Neural crest cell (in vitro differentiated cells): ENCODE data around the gene B4GALNT3. TPM values are rescaled to one million over a fixed set of nuclear protein-coding genes. Genes with fewer than 3 reads are reported as not detected.
A peak's percentile ranks its signal among the peaks of the same experiment; 100 is the strongest.

ENCODE experiments used
- DNase-seq: peaks from one replicate; pipeline ENCODE4 v3.0.0; 2021; ENCODE audit warnings: low read depth, mixed read lengths, low spot score
- H3K27ac Mint-ChIP-seq: one replicate; pipeline ENCODE4 v1.8.0; 2021; ENCODE audit warnings: mild to moderate bottlenecking, mixed read lengths; ENCODE audit not compliant: unreplicated experiment
- H3K27me3 Mint-ChIP-seq: 2 replicates; pipeline ENCODE4 v1.8.0; 2021; ENCODE audit warnings: low read depth, mild to moderate bottlenecking, mixed read lengths
- H3K36me3 Mint-ChIP-seq: 2 replicates; pipeline ENCODE4 v1.8.0; 2021; ENCODE audit warnings: low read depth, mild to moderate bottlenecking, mixed read lengths
- H3K4me1 Mint-ChIP-seq: 2 replicates; pipeline ENCODE4 v1.8.0; 2021; ENCODE audit warnings: mixed read lengths
- H3K4me3 Mint-ChIP-seq: one replicate; pipeline ENCODE4 v1.8.0; 2021; ENCODE audit warnings: mild to moderate bottlenecking, mixed read lengths
- H3K9me3 Mint-ChIP-seq: 2 replicates; pipeline ENCODE4 v1.8.0; 2021; ENCODE audit warnings: mixed read lengths
- CTCF ChIP-seq: fragments of 200-600 bp; sonication (generic); conservative IDR thresholded peaks from 2 replicates; pipeline ENCODE4 v1.5.0; 2021; ENCODE audit warnings: antibody characterized with exemption, mild to moderate bottlenecking
- total RNA-seq: library from RNA; stranded (reverse); gene quantifications from 2 replicates; pipeline ENCODE4 v1.2.1, GENCODE V29; 2021

The B4GALNT3 gene
- total RNA-seq, 1 donor from 2014 or later, result 2.6 TPM

- no peaks in the 10 kb centered on the region for H3K9me3 Mint-ChIP-seq
- H3K4me1 Mint-ChIP-seq, result peaks cover 31% of the 10 kb centered on the region
- no peak overlapping the region for H3K4me3 Mint-ChIP-seq
- TF ChIP-seq CTCF, result no peak
- H3K27me3 Mint-ChIP-seq, result no peaks in the 10 kb centered on the region
- no peaks in the 10 kb centered on the region for H3K36me3 Mint-ChIP-seq
- DNase-seq, result no peak
- no peak overlapping the region for H3K27ac Mint-ChIP-seq
Observed at GRCh38 chr12:538731-539539, 79.2 kb downstream of the B4GALNT3 start.

- Mint-ChIP-seq H3K4me1 (peaks cover 35% of the 10 kb centered on the region), H3K9me3 (no peaks in the 10 kb centered on the region), H3K27ac (peak overlapping the region; percentile 19), H3K4me3 (no peak overlapping the region), H3K36me3 (no peaks in the 10 kb centered on the region), H3K27me3 (peaks cover 4% of the 10 kb centered on the region)
- no peak for DNase-seq
- no peak for TF ChIP-seq CTCF
Observed at GRCh38 chr12:539540-540310, 80.0 kb downstream of the B4GALNT3 start.

GRCh38 chr12:541676-542324 is 82.1 kb downstream of the B4GALNT3 start:
- peaks cover 17% of the 10 kb centered on the region for H3K27me3 Mint-ChIP-seq
- peaks cover 32% of the 10 kb centered on the region for H3K4me1 Mint-ChIP-seq
- H3K36me3 Mint-ChIP-seq, result no peaks in the 10 kb centered on the region
- TF ChIP-seq CTCF, result no peak
- H3K4me3 Mint-ChIP-seq, result peak overlapping the region; percentile 9
- H3K9me3 Mint-ChIP-seq, result no peaks in the 10 kb centered on the region
- no peak for DNase-seq
- peak overlapping the region; percentile 92 for H3K27ac Mint-ChIP-seq

GRCh38 chr12:542395-543113 is 82.8 kb downstream of the B4GALNT3 start:
- peaks cover 20% of the 10 kb centered on the region for H3K27me3 Mint-ChIP-seq
- H3K27ac Mint-ChIP-seq, result no peak overlapping the region
- H3K36me3 Mint-ChIP-seq, result no peaks in the 10 kb centered on the region
- DNase-seq, result peak; percentile 25
- no peak overlapping the region for H3K4me3 Mint-ChIP-seq
- TF ChIP-seq CTCF, result no peak
- H3K9me3 Mint-ChIP-seq, result no peaks in the 10 kb centered on the region
- peaks cover 29% of the 10 kb centered on the region for H3K4me1 Mint-ChIP-seq

GRCh38 chr12:543114-543451 is 83.3 kb downstream of the B4GALNT3 start:
- peaks cover 29% of the 10 kb centered on the region for H3K4me1 Mint-ChIP-seq
- H3K27me3 Mint-ChIP-seq, result peaks cover 20% of the 10 kb centered on the region
- TF ChIP-seq CTCF, result no peak
- no peaks in the 10 kb centered on the region for H3K36me3 Mint-ChIP-seq
- no peak for DNase-seq
- H3K9me3 Mint-ChIP-seq, result no peaks in the 10 kb centered on the region
- H3K27ac Mint-ChIP-seq, result no peak overlapping the region
- H3K4me3 Mint-ChIP-seq, result no peak overlapping the region
